OCI-LY3 (cell line): ENCODE results near the gene GARS1.

Experiments
- H2AFZ ChIP-seq: fragments of 200-600, 300-600 bp; shearing (Covaris generic); 2 replicates; pipeline ENCODE4 v1.6.0; 2014; ENCODE audit warnings: antibody characterized with exemption, low read depth, low read length
- H3K27ac ChIP-seq: fragments of 200-600, 300-600 bp; sonication (generic); 2 replicates; pipeline ENCODE4 v1.5.1; 2014; ENCODE audit warnings: mild to moderate bottlenecking, low read length, moderate library complexity, mixed read lengths
- H3K27me3 ChIP-seq: fragments of 200-600, 300-600 bp; sonication (generic); 2 replicates; pipeline ENCODE4 v1.6.1; 2014; ENCODE audit warnings: low read depth, low read length, mixed read lengths
- H3K36me3 ChIP-seq: fragments of 200-600, 300-600 bp; sonication (generic); replicated peaks from 2 replicates; pipeline ENCODE3; 2014; ENCODE audit warnings: low read depth, low read length, mixed read lengths
- H3K4me1 ChIP-seq: fragments of 300-600, 200-600 bp; sonication (generic); 2 replicates; pipeline ENCODE4 v1.6.1; 2014; ENCODE audit warnings: low read length, mixed read lengths
- H3K4me2 ChIP-seq: fragments of 200-600, 300-600 bp; sonication (generic); 2 replicates; pipeline ENCODE4 v1.6.1; 2014; ENCODE audit warnings: low read length, mixed read lengths
- H3K4me3 ChIP-seq: fragments of 300-600, 200-600 bp; sonication (generic); 2 replicates; pipeline ENCODE4 v1.5.1; 2014; ENCODE audit warnings: antibody characterized with exemption, mild to moderate bottlenecking, low read length, moderate library complexity
- H3K79me2 ChIP-seq: fragments of 300-600, 200-600 bp; shearing (Covaris generic); 2 replicates; pipeline ENCODE4 v1.6.1; 2014; ENCODE audit warnings: mild to moderate bottlenecking, low read length, mixed read lengths
- H3K9ac ChIP-seq: fragments of 300-600, 200-600 bp; shearing (Covaris generic); 2 replicates; pipeline ENCODE4 v1.6.0; 2014; ENCODE audit warnings: mild to moderate bottlenecking, low read length, moderate library complexity
- H3K9me3 ChIP-seq: fragments of 200-600, 300-600 bp; shearing (Covaris generic); 2 replicates; pipeline ENCODE4 v1.6.1; 2014; ENCODE audit warnings: low read length, mixed read lengths; ENCODE audit not compliant: insufficient read depth
- H4K20me1 ChIP-seq: fragments of 200-600, 300-600 bp; sonication (generic); 2 replicates; pipeline ENCODE4 v1.6.1; 2016; ENCODE audit warnings: low read length, mixed read lengths; ENCODE audit not compliant: insufficient read depth
- EZH2phosphoT487 ChIP-seq: fragments of 200-600 bp; shearing (Covaris generic); IDR thresholded peaks from 2 replicates; pipeline ENCODE4 v1.6.1; 2018; ENCODE audit warnings: antibody characterized with exemption, mixed run types, low read depth
- TF ChIP-seq, protein P1 (sequence below): fragments of 200-600, 300-600 bp; sonication (generic); IDR thresholded peaks from 2 replicates; pipeline ENCODE4 v1.5.1; 2014; ENCODE audit warnings: antibody characterized with exemption, low read length, low read depth

Gene GARS1

DNA sequence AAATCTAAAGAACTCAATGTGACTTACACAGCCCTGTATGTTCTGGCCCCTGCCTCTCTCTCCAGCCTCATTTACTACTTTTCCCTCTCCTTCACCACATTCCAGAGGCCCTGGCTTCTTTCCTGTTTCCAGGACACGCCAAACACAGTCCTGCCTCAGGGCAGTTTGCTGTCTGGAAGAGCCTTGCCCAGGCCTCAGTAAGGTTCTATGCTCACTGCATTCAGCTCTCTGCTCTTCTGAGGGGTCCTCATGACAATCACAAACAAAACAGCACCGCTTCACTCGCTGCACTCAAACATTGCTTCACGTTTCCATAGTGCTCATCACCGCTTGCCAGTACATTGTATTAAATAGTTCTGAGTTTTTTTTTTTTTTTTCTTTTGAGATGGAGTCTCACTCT lies 35.1 kb upstream of the GARS1 start:
- Histone ChIP-seq H3K36me3 (no peaks in the 10 kb centered on the region), H2AFZ (no peak overlapping the region), H3K4me1 (peaks cover 5% of the 10 kb centered on the region; the same call in 1 of the 2 replicates), H3K4me3 (no peak overlapping the region), H3K27me3 (no peaks in the 10 kb centered on the region), H3K79me2 (no peaks in the 10 kb centered on the region), H4K20me1 (no peaks in the 10 kb centered on the region), H3K4me2 (no peak overlapping the region), H3K9ac (no peak overlapping the region), H3K27ac (no peak overlapping the region), H3K9me3 (no peaks in the 10 kb centered on the region)
- TF ChIP-seq, protein P1, sequence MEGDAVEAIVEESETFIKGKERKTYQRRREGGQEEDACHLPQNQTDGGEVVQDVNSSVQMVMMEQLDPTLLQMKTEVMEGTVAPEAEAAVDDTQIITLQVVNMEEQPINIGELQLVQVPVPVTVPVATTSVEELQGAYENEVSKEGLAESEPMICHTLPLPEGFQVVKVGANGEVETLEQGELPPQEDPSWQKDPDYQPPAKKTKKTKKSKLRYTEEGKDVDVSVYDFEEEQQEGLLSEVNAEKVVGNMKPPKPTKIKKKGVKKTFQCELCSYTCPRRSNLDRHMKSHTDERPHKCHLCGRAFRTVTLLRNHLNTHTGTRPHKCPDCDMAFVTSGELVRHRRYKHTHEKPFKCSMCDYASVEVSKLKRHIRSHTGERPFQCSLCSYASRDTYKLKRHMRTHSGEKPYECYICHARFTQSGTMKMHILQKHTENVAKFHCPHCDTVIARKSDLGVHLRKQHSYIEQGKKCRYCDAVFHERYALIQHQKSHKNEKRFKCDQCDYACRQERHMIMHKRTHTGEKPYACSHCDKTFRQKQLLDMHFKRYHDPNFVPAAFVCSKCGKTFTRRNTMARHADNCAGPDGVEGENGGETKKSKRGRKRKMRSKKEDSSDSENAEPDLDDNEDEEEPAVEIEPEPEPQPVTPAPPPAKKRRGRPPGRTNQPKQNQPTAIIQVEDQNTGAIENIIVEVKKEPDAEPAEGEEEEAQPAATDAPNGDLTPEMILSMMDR: no peak
- no peak for TF ChIP-seq EZH2phosphoT487

GRCh38 chr7:30561389-30561788 lies 33.3 kb upstream of the GARS1 start:
- TF ChIP-seq EZH2phosphoT487: no peak
- TF ChIP-seq, protein P1: no peak
- no peaks in the 10 kb centered on the region for H3K36me3 ChIP-seq
- no peaks in the 10 kb centered on the region for H3K27me3 ChIP-seq
- no peak overlapping the region for H3K27ac ChIP-seq
- H3K4me2 ChIP-seq: no peak overlapping the region
- H3K79me2 ChIP-seq: no peaks in the 10 kb centered on the region
- no peak overlapping the region for H3K9ac ChIP-seq
- peaks cover under 1% of the 10 kb centered on the region; the same call in 1 of the 2 replicates for H3K4me1 ChIP-seq
- no peaks in the 10 kb centered on the region for H3K9me3 ChIP-seq
- no peak overlapping the region for H2AFZ ChIP-seq
- H3K4me3 ChIP-seq: no peak overlapping the region
- H4K20me1 ChIP-seq: no peaks in the 10 kb centered on the region

DNA sequence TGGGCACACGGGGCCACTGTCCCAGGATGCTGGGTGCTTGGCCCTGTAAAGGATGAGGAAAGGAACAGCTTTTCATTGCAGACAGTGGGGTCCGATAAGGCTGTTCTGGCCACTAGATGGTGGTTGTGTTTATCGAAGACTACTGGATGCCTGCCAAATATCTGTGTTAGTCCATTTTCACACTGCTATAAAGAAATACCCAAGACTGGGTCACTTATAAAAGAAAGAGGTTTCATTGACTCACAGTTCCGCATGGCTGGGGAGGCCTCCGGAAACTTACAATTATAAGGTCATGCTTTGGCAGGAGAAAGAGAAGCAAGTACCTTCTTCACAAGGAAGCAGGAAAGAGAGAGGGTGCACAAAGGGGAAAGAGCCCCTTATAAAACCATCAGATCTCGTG lies 32.2 kb upstream of the GARS1 start:
- TF ChIP-seq, protein P1: no peak
- no peak for TF ChIP-seq EZH2phosphoT487
- H3K27me3 ChIP-seq: no peaks in the 10 kb centered on the region
- no peaks in the 10 kb centered on the region for H3K9me3 ChIP-seq
- H3K27ac ChIP-seq: no peak overlapping the region
- H3K36me3 ChIP-seq: no peaks in the 10 kb centered on the region
- no peaks in the 10 kb centered on the region for H4K20me1 ChIP-seq
- no peaks in the 10 kb centered on the region for H3K4me1 ChIP-seq
- H2AFZ ChIP-seq: no peak overlapping the region
- no peak overlapping the region for H3K4me2 ChIP-seq
- H3K4me3 ChIP-seq: no peak overlapping the region
- no peak overlapping the region for H3K9ac ChIP-seq
- no peaks in the 10 kb centered on the region for H3K79me2 ChIP-seq

GRCh38 chr7:30562909-30563308 lies 31.8 kb upstream of the GARS1 start:
- Histone ChIP-seq H3K4me2 (no peak overlapping the region), H3K79me2 (no peaks in the 10 kb centered on the region)

More at GRCh38 chr7:30562909-30563308, 31.8 kb upstream of the GARS1 start:
- Histone ChIP-seq H3K36me3 (no peaks in the 10 kb centered on the region), H3K27me3 (no peaks in the 10 kb centered on the region), H3K4me1 (no peaks in the 10 kb centered on the region), H3K9ac (no peak overlapping the region), H3K27ac (no peak overlapping the region), H4K20me1 (no peaks in the 10 kb centered on the region), H2AFZ (no peak overlapping the region), H3K9me3 (no peaks in the 10 kb centered on the region), H3K4me3 (no peak overlapping the region)
- TF ChIP-seq EZH2phosphoT487: no peak
- TF ChIP-seq, protein P1: no peak
